GM19023 (cell line): ENCODE measurements around the gene PACRG.

Experiments used
- ATAC-seq: cut with Tn5 transposase; IDR thresholded peaks from one replicate; pipeline ENCODE4 v1.9.1; 2021; ENCODE audit warnings: mild to moderate bottlenecking, moderate library complexity; ENCODE audit not compliant: unreplicated experiment

Gene PACRG

DNA sequence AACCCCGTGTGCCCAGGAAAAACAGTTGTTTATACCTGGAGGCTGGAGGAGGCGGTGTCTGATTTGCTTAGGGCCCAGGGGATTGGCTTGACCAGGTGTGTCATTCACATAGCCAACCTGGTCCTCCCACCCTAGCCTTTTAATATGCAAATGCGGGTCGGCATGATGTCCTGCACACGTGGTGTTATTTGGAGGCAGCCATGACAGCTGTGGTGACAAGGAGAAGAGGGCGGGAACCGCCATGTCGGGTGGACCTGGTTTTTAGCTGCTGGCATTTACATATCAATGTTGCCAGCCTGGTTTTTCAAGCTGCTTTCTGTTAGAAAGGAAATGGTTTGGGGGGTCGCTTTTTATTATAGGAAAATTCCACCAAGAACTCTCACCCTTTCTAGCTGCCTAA lies 395.3 kb downstream of the PACRG start:
- no peak for ATAC-seq

- ATAC-seq, result no peak
These were observed 399.0 kb downstream of the PACRG start for GRCh38 chr6:163126741-163127140.

DNA sequence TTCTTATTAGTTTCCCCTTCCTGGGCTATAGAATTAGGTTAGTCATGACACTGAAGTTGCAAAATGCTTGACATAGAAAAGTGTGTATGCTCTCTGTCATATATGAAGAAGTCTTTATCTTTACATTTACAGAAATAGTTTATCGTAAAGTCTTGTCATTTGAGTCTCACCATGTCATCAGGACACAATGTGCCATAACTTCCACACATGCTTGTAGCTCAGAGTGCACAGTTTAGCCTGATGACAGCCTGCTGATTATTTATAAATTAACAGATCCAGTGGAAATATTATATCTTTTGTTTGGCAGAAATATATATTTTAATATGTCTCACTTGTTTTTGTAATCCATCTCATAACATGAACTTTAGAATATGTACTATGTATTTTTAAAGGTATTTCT lies 399.8 kb downstream of the PACRG start:
- ATAC-seq, result no peak

- ATAC-seq, result no peak
These were observed 400.6 kb downstream of the PACRG start for GRCh38 chr6:163128324-163128723.

- no peak for ATAC-seq
These were observed 404.4 kb downstream of the PACRG start for GRCh38 chr6:163132050-163132750.

- no peak for ATAC-seq
These were observed 405.2 kb downstream of the PACRG start for GRCh38 chr6:163133017-163133416.

DNA sequence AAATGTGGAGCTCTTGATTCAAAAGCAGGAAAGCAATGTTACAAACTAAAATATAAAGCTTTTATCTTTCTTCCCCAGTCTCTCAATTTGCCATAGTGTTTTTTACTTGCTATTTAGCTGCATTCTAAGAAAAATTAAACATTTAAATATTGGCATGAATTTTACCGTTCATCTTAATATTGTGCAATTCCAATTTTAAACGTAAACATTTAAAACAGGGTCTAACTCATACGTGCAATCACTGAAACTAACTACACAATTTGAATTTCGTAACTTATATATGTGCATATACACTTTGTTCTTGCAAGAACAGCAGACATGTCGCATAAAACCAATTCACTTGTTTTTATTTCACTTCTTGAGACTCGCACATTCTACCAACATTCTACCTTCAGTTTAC lies 405.9 kb downstream of the PACRG start:
- ATAC-seq, result no peak

- ATAC-seq, result no peak
These were observed 409.1 kb downstream of the PACRG start for GRCh38 chr6:163136681-163137397.

GRCh38 chr6:163137398-163137881 lies 409.7 kb downstream of the PACRG start:
- ATAC-seq, result no peak

DNA sequence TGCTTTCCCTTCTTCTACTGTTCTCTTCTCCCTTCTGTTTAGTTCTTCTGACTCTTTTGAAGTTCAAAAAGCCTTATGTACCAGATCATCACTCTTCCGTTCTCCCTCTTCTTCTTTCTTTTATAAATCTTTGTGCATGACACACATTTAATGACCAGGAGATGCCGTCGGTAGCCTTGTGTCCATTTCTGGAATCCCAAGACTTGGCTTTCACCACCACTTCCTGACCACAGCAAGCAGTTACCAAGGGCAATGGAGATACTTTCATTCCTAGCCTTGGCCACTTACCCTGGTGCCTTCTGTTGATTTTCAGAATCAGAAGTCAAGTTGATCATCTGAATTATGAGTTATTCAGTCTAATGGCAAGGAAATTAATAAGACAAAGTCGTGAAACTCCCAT lies 418.3 kb downstream of the PACRG start:
- no peak for ATAC-seq

DNA sequence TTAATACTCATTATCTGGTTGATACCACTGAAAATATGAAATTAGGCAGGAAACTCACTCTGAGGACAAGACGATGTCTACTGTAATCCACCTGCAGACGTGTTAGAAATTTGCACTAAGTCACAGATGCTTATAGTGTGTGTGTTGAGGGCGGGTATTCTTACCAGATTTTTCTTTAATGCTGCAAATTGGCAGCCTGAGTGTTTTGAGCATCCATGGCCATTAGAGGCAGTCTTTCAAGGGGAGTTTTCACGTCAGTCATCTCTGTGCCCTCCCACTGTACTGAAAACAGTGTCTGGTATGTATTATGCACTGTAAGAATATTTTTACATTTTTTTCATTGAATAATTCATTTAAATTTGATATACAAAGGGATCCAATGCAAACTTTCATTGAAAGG lies 420.2 kb downstream of the PACRG start:
- no peak for ATAC-seq

DNA sequence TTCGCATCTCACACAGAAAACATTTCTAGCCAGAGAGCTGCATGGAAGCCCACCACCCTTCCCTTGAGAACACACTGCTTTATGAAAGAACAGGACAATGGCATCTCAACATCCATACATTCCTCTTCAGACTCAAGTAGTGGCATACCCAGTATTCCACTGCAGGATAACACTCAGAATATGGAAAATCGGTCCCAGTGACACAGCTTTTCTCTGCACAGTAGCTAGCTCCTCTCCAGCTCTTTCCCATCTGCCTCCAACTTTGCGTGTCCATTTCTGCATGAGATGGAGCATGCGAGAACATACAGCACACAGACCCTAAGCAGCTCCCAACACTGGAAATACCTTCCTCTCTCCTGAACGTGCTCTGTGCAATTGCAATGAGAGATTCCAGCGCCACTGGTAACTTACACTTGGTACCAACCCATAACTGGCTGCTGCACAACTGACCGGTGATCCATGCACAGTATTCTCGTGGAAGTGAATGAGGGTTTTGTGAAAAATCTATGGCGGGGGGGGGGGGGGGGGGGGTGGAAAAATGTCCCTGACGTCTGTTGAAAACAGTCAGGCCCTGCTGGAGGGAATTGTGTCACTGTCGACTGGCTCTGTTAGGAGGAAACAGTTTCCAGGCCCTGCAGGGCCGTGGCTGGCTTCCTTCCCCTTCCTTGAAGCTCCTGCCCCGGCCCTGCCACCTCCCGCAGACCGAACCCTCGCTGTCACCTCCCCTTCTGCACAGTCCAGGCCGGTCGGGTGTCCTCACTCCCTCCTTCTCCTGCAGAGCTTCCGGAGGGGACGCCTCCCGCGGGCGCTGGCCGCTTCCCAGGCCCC lies 420.9 kb downstream of the PACRG start:
- no peak for ATAC-seq

- no peak for ATAC-seq
These were observed 421.6 kb downstream of the PACRG start for GRCh38 chr6:163149279-163149848.

DNA sequence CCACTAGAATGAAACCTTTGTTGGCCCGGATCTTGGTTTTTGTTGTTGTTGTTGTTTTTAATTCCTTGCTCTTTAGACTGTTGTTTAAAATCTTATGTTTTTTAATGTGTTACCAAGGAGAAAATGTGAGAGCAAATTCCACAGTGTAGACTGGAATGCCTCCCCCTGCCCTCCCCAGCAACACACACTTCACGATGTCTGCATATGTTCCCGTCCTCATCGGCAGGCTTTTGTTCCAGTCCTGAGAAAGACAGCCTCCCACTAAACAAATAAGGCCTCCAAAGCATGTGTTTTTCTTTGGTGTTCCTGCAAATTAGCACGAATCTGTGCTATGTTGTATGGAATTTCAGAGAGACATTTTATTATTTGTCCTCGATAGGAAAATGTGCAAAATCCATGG lies 423.4 kb downstream of the PACRG start:
- ATAC-seq, result no peak

GRCh38 chr6:163152701-163153100 lies 424.9 kb downstream of the PACRG start:
- no peak for ATAC-seq

GRCh38 chr6:163159110-163159509 lies 431.3 kb downstream of the PACRG start:
- ATAC-seq, result no peak

DNA sequence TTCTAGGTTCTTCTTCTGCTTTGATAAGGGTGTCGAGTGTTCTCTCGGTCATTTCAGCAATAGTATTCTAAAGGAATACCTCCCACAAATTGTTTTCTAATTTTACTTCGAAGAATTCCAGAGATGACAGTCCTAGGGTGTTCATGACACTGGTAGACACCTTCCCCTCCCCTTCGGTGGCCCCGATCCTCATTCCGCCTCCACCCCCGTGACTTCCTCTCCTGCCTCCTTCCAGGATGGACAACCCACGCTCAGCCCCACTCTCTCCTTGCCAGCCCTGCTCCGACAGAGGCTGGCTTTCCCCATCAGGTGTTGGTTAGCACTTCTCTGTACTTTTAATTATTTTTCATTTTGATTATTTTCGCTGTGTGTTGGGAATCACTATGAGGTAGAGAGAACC lies 431.9 kb downstream of the PACRG start:
- no peak for ATAC-seq

GRCh38 chr6:163162007-163162873 lies 434.5 kb downstream of the PACRG start:
- ATAC-seq, result no peak

DNA sequence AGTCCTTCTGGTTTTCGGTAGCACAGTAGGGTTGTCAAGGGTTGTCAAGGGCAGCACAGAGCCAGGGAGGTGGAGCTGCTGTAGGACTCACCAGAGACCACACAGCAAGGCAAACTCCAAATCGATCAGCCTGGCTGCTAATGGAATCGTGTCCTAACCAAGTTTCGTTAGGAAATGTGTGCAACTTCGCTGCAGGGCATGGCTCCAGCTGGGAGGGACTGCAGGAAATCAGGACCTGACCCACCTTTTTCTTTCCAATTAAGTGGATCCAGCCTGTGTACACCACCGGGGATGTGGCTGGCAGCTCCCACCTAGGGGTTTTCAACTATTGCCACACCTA lies 435.1 kb downstream of the PACRG start:
- no peak for ATAC-seq

DNA sequence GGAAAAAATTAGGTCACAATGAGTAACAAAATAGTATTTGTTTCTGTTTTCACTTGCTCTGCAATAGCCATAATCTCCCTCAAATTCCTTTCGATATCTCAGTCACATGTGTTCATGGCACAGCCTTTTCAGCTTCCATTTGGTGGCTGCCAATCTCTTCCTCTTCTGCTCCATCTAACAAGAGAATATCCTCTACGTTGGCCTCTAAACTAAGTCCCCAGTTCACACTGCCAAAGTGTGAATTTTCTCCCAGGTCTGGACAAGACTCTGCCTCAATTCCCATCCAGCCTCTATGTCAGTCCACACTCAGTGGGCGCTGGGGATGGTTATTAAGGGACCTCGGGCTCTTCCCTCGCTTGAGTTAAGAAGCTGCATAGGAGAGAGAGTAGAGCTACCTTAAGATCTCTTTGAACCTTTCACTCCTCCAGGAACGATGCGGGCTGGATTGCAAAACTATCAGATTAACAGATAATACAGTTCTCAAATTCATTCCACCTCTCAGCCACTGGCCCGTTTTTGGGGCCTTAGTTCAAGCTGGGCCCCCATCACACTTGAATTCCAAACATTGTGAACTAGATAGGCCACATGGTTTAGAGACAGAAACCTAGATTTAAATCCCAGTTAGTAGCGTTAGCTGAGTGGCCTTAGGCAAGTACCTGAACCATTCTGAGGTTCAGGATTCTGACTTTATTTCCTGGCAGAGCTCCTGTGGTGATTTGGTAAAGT lies 436.6 kb downstream of the PACRG start:
- no peak for ATAC-seq
